HG03196 (cell line): Measurements from ENCODE around the gene EPB41L2.
"Not testable (repeated sequence)": the region's sequence is repeated elsewhere in the genome, so short reads cannot be mapped to it uniquely, and the experiment has no call there.

Source experiments
- ATAC-seq: cut with Tn5 transposase; IDR thresholded peaks from one replicate; pipeline ENCODE4 v1.9.1; 2021; ENCODE audit not compliant: unreplicated experiment

EPB41L2 gene

DNA sequence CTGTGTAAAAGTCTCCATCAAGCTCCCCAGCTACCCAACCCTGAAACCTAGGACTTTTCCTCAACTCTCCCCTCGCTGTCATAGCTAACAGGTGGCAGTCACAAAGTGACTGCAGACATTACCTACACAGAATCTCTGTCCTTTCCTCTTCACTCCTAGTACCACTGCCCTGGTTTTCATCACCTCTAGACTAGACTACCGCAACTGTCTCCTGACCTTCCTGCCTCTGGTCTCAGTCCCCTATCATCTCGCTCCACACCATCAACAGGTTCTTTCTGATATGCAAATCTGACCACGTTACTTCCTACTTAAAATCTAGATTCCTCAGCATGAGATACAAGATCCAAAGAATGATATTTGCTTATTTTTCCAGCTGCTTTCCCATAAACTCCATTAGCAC is 142.1 kb downstream of the EPB41L2 start:
- ATAC-seq: no peak

DNA sequence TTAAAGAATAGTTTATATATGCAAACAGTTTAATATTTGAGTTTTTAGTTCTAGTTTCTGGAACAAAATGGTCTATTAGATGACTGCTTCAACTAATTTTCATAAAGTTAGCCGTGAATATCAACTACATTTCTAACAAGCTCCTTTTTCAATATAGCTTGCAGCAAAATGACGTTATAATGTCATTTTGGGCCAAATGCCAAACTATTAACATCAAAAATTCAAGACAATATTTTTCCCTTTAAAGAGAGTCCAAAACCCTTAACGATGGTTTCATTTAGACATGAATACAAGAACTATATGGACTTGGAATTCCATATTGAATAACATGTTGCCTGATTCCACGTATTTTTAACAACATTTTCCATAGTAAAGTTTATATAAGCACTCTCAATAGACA is 144.9 kb downstream of the EPB41L2 start:
- no peak for ATAC-seq

DNA sequence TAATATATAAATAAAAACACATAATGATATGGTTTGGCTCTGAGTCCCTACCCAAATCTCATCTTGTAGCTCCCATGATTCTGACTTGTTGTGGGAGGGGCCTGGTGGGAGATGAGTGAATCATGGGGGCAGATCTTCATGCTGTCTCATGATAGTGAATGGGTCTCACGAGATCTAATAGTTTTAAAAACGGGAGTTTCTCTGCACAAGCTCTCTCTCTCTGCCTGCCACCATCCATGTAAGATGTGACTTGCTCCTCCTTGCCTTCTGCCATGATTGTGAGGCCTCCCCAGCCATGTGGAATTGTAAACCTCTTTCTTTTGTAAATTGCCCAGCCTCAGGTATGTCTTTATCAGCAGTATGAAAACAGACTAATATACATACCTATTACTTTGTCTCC is 147.4 kb downstream of the EPB41L2 start:
- ATAC-seq: not testable (repeated sequence)

DNA sequence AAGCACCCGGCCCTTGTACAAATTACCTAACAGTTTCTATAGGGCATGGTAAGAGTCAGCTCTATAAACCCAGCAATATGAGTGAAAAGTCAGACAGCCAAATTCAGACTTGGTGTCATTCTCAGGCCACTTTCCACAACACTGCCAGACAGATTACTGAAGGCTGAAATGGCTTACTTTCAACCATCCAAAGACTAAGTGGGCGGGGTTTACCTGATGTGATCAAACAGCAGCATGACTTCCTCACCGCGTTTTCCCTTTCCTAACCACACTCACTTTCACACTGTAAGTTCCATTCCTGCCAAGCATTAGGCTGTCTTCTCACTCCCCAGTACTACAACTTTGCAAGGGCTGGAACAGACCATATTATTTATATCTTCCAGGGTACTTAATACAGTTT is 149.9 kb downstream of the EPB41L2 start:
- peak; percentile 45 for ATAC-seq

DNA sequence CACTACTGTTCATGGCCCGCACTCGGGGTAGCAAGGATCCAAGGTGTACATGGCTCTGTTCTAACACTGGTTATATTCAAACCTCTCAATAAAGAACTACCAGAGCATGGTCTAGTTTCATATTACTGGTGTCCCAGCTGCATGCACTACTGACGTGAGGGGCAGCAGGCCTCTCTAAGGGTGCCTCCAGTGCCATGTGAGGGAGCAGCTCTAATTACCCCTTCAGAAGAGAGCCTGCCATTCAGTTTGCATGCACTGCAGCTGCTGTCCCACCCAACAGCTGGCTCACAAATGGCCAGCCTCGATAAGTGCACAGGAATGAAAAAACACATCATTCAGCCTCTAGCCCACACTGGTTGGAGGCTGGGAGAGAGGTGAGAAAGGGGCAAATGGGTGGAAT is 150.6 kb downstream of the EPB41L2 start:
- no peak for ATAC-seq

DNA sequence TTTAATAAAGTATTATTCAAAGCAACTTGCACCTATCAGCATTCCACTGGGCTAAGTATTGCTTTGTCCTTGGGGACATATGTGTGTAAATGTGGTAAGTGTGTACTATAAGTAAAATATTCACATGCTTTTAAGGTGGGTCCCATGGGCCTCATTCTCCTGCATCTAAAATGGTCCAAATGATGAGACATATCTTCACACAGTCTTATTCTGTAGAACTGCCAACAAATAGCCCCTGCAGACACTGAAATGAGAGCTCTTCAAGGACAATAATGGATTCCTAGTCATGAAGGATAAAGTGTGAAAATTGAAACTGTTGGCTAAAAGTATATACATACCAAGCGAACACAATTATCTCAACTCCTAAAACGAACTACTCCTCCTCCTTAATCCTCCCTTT is 154.1 kb downstream of the EPB41L2 start:
- no peak for ATAC-seq

DNA sequence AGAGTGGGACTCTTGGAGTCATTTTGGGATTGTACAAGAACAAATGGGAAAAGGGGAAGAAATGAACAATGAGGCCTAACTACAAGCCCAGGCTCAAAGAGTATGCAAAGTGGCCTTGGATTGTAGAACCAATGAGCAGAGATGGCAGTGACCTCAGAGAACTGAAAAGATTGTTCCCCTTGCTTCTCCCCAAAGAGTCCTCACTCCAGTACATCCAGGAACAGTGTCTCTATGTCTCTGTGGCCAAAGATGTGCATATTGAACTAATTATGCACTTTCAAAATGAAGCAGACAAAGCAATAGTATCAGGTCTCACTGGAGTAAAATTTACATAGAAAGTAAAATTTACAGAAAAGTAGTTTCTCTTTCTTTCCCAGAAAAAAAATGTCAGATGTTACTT is 154.9 kb downstream of the EPB41L2 start:
- ATAC-seq: peak; percentile 73

DNA sequence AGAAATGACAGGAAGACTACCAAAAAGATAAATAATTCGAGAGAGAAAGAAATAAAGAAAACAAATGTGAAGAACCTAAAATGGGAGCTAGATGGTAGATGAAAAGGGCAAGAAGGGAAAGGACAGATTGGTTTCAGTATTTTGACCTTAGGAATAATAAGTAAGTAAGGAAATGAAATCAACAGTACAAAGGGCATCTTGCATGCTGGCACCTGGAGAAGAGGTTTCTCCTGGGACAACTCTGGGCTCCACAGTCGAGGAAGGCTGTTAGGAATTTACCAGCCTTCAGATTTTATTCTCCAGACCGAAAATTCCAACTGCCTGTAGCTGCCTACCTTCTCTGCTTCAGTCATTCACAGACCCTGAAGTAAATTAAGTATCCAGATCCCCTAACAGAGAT is 155.4 kb downstream of the EPB41L2 start:
- no peak for ATAC-seq

DNA sequence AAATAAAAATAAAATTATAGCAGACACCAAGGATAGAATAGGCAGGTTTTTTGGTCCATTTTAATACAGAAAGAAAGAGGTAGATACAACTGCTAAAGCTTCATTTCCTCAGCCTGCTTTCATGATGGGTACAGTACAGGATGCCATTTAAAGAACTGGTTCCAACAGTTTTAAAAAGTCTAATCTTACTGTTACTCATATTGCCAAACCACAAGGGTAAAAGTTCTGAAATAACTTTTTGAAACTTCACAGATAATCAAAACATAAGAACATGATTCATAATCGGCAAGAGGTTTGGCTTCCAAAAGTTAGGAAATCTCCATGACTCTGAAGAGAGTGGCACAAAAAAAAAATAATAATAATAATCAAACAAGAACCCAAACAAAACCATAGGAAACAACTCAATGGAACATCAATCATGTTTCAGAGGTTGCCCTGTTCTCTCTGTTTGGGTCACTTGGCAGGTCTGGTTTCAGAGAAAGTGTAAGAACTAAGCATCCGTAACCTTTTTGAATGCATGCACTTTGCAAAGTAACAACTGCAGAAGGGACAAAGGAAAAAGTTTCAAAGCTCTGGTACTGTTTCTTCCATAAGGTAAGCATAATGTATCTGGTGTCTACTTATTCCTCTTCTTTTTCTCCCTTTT is 156.2 kb downstream of the EPB41L2 start:
- no peak for ATAC-seq

DNA sequence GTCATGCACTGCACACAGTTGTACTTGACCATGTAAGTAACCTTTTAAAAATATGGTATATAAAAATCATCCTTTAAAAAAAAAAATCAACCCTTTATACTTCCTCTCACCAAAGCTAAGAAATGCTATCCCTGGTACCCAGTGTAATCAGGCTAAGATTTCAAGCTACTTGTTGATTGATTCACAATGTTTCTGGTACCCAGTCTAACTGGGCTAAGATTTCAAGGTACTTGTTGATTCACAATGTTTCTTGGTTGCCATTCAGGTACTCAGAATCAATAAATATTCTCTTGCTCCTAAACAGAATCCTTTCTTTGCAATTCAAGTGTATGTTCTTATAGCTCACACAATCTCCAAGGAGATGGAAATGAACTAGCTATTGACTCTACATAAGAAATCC is 159.4 kb downstream of the EPB41L2 start:
- no peak for ATAC-seq

DNA sequence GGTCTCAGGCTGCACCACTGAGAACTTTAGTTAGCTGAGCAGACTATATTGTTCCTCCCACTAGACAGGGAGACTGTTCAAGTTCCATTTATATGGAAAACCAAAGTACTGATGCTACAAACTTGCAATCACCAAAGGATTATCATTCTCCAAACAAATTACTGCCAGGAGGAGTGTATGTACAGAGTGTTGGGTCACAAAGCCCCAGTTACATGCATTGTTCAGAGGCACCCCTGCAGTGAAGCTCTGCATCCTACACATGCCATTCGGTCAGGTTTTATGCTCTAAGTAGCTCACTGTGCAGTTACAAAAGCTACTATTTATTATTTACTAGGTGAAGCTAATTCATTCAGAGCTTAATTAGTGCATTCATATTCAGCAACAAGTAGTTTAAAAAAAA is 160.0 kb downstream of the EPB41L2 start:
- ATAC-seq: no peak

DNA sequence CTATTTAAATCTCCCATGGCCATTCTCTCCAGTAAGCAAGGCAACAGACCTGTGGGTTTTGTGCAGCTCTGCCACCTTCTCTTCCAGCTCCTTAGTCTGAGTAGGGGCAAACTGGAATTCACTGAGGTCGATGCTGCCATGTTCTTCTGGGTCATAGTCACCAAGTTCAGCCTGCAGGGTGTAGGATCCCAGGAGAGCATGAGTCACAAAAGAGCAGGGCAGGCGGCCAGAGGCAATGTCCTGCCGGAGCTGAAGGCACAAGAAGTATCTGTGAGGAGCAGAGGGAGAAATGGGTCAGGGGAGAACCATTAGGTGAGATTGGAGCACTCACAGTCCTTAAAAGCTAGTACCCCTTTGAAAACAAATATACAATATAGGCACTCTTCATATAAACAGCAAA is 162.1 kb downstream of the EPB41L2 start:
- no peak for ATAC-seq

DNA sequence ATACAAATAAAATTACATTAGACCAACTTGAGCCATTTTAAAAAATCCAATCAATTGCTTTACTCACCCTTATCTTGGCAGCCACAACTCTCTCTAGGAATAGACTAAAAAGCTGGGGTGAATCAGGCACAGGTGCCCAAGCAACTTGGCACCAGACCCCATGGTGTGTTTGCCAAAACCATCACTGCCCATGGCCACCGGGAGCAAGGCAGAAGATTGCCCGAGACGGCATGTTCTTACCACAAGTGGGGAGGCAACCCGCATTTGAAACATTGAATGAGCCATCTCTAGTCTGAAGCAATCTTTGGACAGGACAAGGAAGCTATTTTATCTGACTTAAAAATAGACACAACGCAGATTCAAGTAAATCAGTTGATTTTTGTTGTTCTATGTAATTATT is 166.8 kb downstream of the EPB41L2 start:
- no peak for ATAC-seq

DNA sequence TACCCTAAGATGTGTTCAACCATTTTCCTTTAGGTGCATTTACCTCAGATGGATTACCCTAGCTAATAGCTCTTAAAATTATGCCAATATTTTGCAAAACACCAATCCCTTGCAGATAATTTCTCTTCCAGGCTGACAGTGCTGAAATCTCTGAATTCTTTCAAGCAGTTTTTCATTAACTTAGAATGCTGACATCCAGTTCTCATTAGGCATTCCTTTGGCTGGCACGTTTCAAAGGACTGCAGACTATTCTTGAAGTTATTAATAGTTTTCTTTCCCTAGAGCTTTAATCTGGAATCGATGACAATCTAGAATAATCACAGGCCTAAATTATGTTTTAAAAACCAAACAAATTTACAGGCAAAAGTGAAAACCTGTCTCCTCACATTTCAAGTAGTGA is 167.5 kb downstream of the EPB41L2 start:
- no peak for ATAC-seq

DNA sequence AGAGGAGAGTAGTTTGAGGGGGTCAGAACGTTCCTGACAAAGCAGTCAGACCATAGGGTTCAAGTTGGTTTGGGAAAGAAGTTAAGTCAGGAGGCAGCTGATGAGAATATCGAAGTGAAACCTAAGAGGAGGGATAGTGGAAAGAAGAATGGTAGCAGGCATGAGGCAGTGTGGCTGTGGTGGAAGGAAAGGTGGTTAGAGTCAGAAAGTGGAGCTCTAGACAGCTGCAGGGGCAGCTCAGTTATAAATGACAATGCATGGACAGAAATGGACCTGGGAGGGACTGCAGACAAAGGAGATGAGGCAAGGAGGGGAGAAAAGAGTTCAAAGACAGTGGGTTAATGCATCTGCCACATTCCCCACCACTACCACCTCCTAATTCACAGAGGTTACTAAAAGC is 169.3 kb downstream of the EPB41L2 start:
- no peak for ATAC-seq

DNA sequence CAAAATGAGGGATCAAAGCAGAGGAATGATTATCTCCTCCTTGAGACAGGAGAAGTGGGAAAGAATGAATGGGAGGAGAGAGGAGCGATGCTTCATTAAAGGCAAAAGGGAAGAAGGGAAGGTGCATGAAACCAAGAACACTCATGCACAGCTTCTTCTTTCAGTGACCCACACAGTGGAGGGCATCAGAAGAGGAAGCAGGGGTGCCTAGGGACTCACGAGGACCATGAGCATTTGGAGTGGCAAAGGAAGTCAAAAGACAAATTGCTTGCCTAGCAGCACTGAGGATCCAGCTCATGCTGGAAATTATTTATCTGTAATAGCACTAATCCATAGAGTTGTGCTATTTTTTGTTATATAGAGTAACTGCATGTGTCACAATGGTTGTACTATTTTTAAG is 169.8 kb downstream of the EPB41L2 start:
- no peak for ATAC-seq

DNA sequence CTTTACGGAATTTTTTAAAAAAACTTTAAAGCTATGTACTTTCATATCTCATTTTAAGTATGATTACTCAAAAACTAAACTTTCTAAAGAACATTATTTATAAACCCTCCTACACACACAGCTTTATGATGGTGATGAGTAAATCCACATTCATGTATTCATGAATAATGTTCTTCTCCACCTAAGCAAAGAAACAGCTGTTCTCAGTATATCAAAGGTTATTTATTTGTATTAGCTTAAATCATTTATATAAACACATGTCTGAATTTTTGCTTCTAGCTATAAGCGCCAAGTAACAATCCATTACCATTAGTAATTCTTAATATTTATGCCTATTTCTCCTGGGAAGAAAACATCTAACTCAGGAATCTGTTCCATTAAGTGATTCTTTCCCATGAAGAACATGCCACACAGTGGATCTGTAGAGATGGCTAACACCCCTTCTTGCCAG is 172.5 kb downstream of the EPB41L2 start:
- no peak for ATAC-seq

DNA sequence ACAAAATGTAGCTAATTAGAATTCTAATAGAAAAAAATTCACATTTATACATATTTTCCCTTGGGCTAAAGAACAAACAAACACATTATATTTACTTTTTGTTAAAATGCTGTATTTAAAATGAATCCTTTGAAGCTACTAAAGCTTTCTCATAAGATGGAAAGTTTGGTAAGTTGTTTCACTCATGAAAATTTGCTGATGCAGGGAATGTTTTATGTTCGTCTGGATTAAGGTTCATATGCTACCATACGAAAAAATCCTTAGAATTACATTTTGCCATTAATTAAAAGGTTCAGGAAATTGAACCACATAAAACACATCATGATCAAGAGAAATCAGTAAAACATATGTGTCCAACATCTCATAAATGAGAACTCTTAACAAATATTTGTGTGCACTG is 173.6 kb downstream of the EPB41L2 start:
- ATAC-seq: no peak

DNA sequence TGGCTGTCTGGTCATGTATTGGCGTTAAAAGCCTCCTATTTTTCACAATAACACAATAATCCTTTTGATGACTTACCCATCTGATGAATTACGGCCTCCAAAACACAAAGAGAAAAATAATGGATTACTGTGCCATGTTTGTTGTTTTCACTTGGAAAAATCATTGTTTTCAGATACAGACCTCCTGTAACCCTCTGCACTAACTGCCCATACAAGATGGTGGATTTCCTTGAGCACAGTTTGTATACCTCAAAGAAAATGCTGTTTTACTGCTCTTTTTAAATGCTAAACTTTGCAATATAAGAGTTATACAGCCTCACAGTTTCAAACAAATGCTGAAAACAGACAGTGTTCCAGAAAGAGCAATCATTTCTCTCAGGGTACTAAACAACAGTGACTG is 174.8 kb downstream of the EPB41L2 start:
- ATAC-seq: no peak

DNA sequence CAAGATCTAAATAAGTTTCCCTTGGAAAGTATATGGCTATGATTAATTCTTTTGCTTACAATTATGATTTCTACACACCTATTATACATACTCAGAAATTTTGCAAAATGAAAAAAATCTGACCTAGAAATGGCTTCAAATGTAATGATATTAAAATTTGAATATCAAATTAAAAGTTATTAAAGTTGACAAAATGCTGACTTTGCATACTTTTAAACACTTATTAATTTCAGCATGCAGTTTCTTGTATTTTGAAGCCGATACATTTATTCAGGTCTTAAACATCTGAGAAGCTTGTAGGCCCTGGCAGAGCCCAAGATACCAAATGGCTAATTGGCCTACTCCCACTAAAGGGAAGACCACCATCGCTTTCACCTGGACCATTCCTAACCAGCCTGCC is 176.1 kb downstream of the EPB41L2 start:
- ATAC-seq: no peak

DNA sequence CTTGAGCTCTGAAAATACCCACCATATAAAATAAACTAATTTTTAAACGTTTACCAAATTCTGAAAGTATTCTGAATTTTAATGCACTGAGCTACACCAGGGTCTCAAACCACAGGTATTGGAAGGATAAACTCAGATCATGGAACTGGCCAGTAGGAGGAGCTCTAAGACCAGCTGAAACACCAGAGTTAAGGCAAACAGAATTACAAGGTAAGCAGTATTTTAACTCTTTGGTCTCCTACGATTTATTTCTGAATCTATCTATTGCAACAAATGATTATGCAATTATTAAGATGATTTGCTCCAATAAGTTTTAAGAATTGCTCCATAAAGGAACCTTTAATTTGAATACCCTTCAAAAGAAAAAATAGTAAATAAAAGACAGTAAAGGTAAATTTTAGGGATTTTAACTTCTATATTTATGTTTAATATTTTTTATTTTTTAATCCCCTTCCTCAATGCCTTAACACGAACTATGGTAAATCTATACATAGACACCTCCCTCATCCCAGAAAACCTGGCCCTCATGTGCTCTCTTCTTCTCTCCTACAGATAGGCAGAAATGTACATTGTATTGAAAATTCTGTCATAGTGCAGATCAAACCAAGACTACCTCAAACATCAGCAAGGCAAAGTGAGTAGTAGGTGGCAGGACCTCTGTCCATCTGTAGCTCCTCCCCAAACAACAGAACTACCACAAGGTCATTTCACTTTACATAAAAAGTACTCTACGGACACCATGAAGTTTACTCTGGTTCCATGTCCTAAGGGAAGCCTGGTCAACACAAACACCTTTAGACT is 177.5 kb downstream of the EPB41L2 start:
- ATAC-seq: no peak

DNA sequence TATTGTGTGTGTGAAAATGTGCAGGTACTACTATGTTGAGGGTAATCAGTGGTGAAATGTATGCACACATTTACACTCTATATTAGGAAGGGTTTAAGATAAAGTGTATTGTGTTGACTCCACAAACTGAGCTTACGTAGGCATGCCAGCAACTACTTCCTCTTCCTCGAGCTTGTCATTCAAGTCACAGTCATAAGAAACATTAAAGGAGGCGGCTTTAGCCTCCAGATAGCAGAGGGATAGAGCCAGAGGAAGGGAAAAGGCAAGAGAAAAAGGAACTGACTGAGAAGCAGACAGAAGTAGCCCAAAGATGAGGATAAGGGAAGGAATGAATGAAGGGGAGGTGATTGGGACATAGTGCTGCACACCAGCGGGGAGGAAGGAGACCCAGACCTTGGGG is 180.7 kb downstream of the EPB41L2 start:
- no peak for ATAC-seq

DNA sequence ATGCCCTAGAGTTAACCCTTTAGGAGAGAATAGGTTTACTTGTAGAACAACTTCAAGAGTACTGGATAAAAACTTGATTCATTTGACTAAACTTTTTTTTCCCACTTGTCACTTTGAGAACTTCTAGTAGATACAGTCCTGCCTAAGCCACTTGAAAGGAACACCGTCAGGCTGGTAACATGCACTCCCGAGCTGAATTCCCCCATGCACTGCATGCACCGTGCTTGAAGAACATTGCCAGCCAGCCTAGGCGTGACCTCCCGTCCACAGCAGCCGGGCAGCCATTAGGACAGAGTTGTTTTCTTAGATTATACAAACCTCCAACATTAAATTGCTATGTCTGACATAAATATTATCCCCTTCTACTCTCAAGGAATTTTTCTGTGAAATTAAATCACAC is 183.2 kb downstream of the EPB41L2 start:
- no peak for ATAC-seq
